HG03064 (cell line): Measurements from ENCODE around the gene TPPP.
"Not testable (repeated sequence)": the region's sequence is repeated elsewhere in the genome, so short reads cannot be mapped to it uniquely, and the experiment has no call there.

Experiments used
- ATAC-seq: cut with Tn5 transposase; IDR thresholded peaks from one replicate; pipeline ENCODE4 v1.9.1; 2021; ENCODE audit warnings: low read depth; ENCODE audit not compliant: unreplicated experiment

TPPP gene

GRCh38 chr5:634191-634590 is 59.0 kb downstream of the TPPP start:
- no peak for ATAC-seq

GRCh38 chr5:633501-633955 is 59.6 kb downstream of the TPPP start:
- ATAC-seq, result no peak

- ATAC-seq, result not testable (repeated sequence)
These were observed 64.6 kb downstream of the TPPP start for GRCh38 chr5:628351-629205.

GRCh38 chr5:627840-628239 is 65.3 kb downstream of the TPPP start:
- ATAC-seq, result no peak

- no peak for ATAC-seq
These were observed 66.3 kb downstream of the TPPP start for GRCh38 chr5:626850-627249.

GRCh38 chr5:625516-625915 is 67.6 kb downstream of the TPPP start:
- ATAC-seq, result no peak

- ATAC-seq, result no peak
These were observed 68.3 kb downstream of the TPPP start for GRCh38 chr5:624951-625230.

GRCh38 chr5:624118-624950 is 68.8 kb downstream of the TPPP start:
- ATAC-seq, result no peak

GRCh38 chr5:623531-623930 is 69.6 kb downstream of the TPPP start:
- no peak for ATAC-seq

GRCh38 chr5:622946-623522 is 70.1 kb downstream of the TPPP start:
- no peak for ATAC-seq

- no peak for ATAC-seq
These were observed 70.8 kb downstream of the TPPP start for GRCh38 chr5:622359-622758.

- ATAC-seq, result no peak
These were observed 71.8 kb downstream of the TPPP start for GRCh38 chr5:621341-621761.

- ATAC-seq, result no peak
These were observed 72.5 kb downstream of the TPPP start for GRCh38 chr5:620586-621180.

GRCh38 chr5:620152-620551 is 73.0 kb downstream of the TPPP start:
- ATAC-seq, result no peak

GRCh38 chr5:619444-619843 is 73.7 kb downstream of the TPPP start:
- no peak for ATAC-seq

GRCh38 chr5:618450-618849 is 74.7 kb downstream of the TPPP start:
- no peak for ATAC-seq

GRCh38 chr5:617896-618295 is 75.3 kb downstream of the TPPP start:
- ATAC-seq, result no peak

- ATAC-seq, result no peak
These were observed 76.6 kb downstream of the TPPP start for GRCh38 chr5:616484-617039.

- ATAC-seq, result peak; percentile 33
These were observed 80.4 kb downstream of the TPPP start for GRCh38 chr5:612498-613424.
